ENCODE measurements around the gene ANKRD27.
"Not testable (repeated sequence)": the region's sequence is repeated elsewhere in the genome, so short reads cannot be mapped to it uniquely, and the experiment has no call there.

ANKRD27 gene

DNA sequence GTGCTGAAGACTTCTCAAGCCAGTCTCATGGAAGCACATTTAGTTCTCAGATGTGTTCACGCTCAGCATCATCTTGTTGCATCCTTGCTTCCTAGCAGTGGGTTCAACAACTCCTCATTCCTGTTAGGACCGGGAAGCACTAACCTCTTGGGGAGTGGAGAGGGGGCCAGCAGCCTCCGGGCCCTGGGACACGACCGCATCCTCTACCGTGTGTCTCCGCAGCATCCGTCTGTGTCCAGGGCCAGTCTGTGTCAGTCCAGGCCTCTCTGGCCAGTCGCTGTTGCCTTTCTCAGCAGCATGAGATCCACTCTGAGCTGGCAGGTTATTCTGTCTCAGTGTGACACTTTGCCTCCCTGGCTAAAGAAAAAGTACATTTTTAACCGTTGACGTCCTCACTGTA, 77.0 kb downstream of the ANKRD27 start:
- DNase-seq = no peak

GRCh38 chr19:32595491-32595890, 79.5 kb downstream of the ANKRD27 start:
- no peak for DNase-seq

- no peak for DNase-seq
These were observed 81.0 kb downstream of the ANKRD27 start for GRCh38 chr19:32594021-32594420.

GRCh38 chr19:32587747-32588504, 87.1 kb downstream of the ANKRD27 start:
- DNase-seq = not testable (repeated sequence)

DNA sequence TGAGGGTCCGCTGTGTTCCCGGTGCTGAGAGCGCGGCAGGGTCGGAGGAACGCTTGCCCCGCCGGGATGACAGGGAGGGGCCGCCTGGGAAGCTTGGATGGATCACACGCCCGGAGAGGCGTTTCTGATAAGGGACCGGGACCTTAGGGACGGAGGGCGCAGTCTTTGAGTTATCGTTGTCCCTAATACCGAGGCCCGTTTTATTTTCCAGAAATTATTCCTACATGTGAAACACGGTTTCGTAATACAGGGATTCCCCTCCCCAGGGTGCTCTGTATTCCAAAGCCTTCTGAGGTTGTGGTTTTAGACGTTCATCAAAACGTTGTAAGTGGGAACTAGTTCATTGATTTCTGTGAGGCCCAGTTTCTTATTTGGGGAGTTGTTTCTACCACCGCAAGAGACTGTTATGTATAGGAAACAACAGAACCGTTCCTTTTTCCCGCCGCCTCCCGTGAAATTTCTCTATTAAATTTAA, 93.2 kb downstream of the ANKRD27 start:
- no peak for DNase-seq

- peak; percentile 94 to 97 for DNase-seq
These were observed 93.9 kb downstream of the ANKRD27 start, which contains the start of gene PDCD5 for GRCh38 chr19:32580901-32581704. TSS of gene PDCD5 (plus strand) at chr19:32581190. CDS start at chr19:32581262, 72 bp downstream.

GRCh38 chr19:32580353-32580900, 94.6 kb downstream of the ANKRD27 start:
- no peak for DNase-seq

- DNase-seq = no peak
These were observed 98.2 kb downstream of the ANKRD27 start for GRCh38 chr19:32576790-32577189.

DNA sequence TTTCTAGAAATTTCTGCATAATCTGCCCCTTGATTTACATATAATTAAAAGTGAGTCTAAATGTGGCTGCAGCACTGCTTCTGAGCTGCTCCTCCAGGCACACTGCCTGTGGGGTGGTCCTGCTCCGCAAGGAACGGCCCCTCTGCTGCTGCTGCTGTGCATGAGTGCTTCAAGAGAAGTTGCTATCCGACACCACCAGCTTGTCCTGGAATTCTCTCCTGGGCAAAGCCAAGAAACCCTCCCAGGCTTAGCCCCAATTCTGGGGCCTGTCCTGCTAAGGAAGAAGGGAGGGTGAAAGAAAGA, 101.5 kb downstream of the ANKRD27 start:
- DNase-seq = no peak

GRCh38 chr19:32572700-32573491, 102.1 kb downstream of the ANKRD27 start:
- DNase-seq = not testable (repeated sequence)

DNA sequence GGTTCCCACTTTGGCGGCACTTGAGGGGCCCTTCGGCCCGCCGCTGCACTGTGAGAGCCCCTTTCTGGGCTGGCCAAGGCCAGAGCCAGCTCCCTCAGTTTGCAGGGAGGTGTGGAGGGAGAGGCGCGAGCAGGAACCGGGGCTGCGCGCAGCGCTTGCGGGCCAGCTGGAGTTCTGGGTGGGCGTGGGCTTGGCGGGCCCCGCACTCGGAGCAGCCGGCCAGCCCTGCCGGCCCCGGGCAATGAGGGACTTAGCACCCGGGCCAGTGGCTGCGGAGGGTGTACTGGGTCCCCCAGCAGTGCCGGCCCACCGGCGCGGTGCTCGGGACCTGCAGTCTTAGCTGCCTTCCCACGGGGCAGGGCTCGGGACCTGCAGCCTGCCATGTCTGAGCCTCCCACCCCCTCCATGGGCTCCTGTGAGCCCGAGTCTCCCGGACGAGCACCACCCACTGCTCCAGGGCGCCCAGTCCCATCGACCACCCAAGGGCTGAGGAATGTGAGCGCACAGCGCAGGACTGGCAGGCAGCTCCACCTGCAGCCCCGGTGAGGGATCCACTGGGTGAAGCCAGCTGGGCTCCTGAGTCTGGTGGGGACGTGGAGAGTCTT, 103.4 kb downstream of the ANKRD27 start:
- DNase-seq = not testable (repeated sequence)

- DNase-seq = peak; percentile 42 to 58
These were observed 104.7 kb downstream of the ANKRD27 start for GRCh38 chr19:32570081-32570785.

- DNase-seq = no peak
These were observed 107.5 kb downstream of the ANKRD27 start for GRCh38 chr19:32567486-32567885.

DNA sequence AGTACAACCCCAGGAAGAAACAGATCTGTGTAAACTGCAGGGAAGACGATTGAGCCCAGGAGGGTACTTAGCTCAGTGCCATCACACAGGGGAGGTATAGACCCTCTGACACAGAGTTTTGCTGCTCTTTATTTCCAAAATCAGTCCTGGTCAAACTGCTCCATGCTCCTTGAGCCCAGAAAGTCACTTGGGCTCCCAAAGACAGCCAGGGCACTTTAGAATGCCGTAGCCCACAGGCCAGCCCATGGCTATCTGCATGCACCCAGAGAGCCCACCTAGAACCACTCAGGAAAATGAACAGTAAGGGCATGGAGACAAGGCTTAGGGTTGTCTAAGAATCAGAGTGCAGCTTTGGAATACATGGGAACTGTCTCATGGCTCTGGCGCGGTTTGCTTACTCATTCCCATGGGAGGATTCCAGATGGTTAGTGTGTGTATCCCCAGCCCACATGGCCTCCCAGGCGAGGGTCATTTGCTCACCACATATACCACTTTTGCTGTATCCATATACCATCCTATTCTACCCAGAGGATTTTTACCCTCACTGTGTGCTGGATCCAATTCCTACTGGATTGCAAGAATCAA, 108.6 kb downstream of the ANKRD27 start:
- DNase-seq = no peak

- DNase-seq = no peak
These were observed 111.2 kb downstream of the ANKRD27 start for GRCh38 chr19:32563761-32564160.

- no peak for DNase-seq
These were observed 116.3 kb downstream of the ANKRD27 start for GRCh38 chr19:32558607-32559228.

DNA sequence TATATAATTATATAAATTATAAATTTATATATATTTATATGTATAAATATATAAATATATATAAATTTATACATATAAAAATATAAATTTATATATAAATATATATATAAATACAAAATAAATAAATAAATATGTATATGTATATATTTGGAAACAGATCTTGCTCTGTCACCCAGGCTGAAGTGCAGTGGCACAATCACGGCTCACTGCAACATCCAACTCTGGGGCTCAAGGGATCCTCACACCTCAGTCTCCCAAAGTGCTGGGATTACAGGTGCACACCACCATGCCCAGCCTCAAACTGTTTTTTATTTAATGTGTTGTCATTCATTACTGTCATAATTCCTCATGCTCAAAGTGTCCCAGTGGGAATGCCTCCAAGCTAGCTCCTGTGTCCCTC, 119.2 kb downstream of the ANKRD27 start:
- no peak for DNase-seq

DNA sequence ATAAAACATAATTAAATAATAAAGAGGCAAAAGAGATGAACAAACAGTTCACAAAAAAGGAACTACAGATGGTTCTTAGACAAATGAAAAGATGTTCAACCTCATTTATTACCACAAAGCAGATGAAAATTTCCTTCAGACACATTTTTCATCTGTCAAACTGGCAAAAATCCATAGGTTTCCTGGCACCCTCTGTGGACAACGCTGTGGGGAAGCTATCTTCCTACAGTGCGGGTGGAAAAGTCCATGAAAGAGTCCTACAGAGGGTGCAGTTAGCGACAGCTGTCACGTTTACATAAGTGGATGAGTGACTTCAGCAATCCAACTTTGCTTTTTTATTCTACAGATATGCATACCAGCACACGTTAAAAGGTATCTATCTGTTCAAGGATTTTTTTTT, 124.3 kb downstream of the ANKRD27 start:
- DNase-seq = no peak
